Osteocyte (in vitro differentiated cells): ENCODE data around the gene ZNF593OS. TPM values are rescaled to one million over a fixed set of nuclear protein-coding genes. Genes with fewer than 3 reads are reported as not detected.
A peak's percentile ranks its signal among the peaks of the same experiment; 100 is the strongest.

Experiments used
- DNase-seq: peaks from one replicate; pipeline ENCODE4 v3.0.0; 2021; ENCODE audit warnings: mixed read lengths; ENCODE audit not compliant: unreplicated experiment; ENCODE audit errors: extremely low spot score
- H3K27ac Mint-ChIP-seq: one replicate; pipeline ENCODE4 v1.8.0; 2021; ENCODE audit warnings: mild to moderate bottlenecking, mixed read lengths; ENCODE audit not compliant: unreplicated experiment
- H3K27me3 Mint-ChIP-seq: one replicate; pipeline ENCODE4 v1.8.0; 2021; ENCODE audit warnings: mixed read lengths; ENCODE audit not compliant: unreplicated experiment
- H3K36me3 Mint-ChIP-seq: one replicate; pipeline ENCODE4 v1.8.0; 2021; ENCODE audit warnings: mixed read lengths; ENCODE audit not compliant: unreplicated experiment
- H3K4me1 Mint-ChIP-seq: one replicate; pipeline ENCODE4 v1.8.0; 2021; ENCODE audit warnings: mixed read lengths; ENCODE audit not compliant: unreplicated experiment
- H3K4me3 Mint-ChIP-seq: one replicate; pipeline ENCODE4 v1.8.0; 2021; ENCODE audit warnings: mild to moderate bottlenecking, moderate library complexity, mixed read lengths; ENCODE audit not compliant: unreplicated experiment
- H3K9me3 Mint-ChIP-seq: one replicate; pipeline ENCODE4 v1.8.0; 2021; ENCODE audit warnings: mixed read lengths; ENCODE audit not compliant: unreplicated experiment
- total RNA-seq: library from RNA; stranded (reverse); gene quantifications from 2 replicates; pipeline ENCODE4 v1.2.1, GENCODE V29; 2021
- TF ChIP-seq, protein P1 (sequence below): fragments of 200-600 bp; sonication (generic); IDR thresholded peaks from 2 replicates; pipeline ENCODE4 v1.5.0; 2021; ENCODE audit warnings: antibody characterized with exemption, mild to moderate bottlenecking, moderate library complexity

Gene ZNF593OS
- total RNA-seq, 1 donor from 2014 or later: not detected

- Mint-ChIP-seq H3K36me3 (peaks cover 2% of the 10 kb centered on the region), H3K4me3 (no peak overlapping the region), H3K27ac (no peak overlapping the region), H3K9me3 (peaks cover 8% of the 10 kb centered on the region), H3K27me3 (peaks cover 13% of the 10 kb centered on the region), H3K4me1 (no peaks in the 10 kb centered on the region)
- DNase-seq: peak; percentile 60
- TF ChIP-seq, protein P1, sequence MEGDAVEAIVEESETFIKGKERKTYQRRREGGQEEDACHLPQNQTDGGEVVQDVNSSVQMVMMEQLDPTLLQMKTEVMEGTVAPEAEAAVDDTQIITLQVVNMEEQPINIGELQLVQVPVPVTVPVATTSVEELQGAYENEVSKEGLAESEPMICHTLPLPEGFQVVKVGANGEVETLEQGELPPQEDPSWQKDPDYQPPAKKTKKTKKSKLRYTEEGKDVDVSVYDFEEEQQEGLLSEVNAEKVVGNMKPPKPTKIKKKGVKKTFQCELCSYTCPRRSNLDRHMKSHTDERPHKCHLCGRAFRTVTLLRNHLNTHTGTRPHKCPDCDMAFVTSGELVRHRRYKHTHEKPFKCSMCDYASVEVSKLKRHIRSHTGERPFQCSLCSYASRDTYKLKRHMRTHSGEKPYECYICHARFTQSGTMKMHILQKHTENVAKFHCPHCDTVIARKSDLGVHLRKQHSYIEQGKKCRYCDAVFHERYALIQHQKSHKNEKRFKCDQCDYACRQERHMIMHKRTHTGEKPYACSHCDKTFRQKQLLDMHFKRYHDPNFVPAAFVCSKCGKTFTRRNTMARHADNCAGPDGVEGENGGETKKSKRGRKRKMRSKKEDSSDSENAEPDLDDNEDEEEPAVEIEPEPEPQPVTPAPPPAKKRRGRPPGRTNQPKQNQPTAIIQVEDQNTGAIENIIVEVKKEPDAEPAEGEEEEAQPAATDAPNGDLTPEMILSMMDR: no peak
Observed at GRCh38 chr1:26132834-26133167, 38.8 kb downstream of the ZNF593OS start.

DNA sequence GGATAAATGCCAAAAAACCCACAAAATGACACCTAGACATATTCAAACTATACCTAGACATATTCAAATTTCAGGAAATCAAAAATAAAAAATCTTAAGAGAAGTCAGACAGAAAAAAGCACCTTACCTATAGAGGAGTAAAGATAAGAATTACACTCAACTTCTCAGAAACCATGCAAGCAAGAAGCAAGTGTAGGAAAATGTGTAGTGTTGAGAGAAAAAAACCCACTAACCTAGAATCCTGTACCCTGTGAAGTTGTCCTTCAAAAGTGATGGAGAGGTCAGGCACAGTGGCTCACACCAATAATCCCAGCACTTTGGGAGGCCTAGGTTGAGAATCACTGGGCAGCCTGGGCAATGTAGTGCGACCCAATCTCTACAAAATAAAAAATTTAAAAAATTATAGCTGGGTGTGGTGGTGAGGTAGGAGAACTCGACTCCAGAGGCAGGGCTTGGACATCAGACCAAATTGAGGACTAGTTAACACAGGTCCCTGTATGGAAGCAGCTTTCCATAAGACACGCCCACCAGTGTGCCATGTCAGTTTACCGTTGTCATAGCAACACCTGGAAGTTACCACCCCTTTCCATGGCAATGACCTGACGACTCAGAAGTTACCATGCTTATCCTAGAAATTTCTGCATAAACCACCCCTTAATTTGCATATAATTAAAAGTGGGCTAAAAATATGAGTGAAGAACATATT, 39.4 kb downstream of the ZNF593OS start:
- DNase-seq: peak; percentile 49
- H3K27ac Mint-ChIP-seq: no peak overlapping the region
- peaks cover 8% of the 10 kb centered on the region for H3K9me3 Mint-ChIP-seq
- H3K4me3 Mint-ChIP-seq: no peak overlapping the region
- TF ChIP-seq, protein P1: no peak
- peaks cover 2% of the 10 kb centered on the region for H3K36me3 Mint-ChIP-seq
- peaks cover 13% of the 10 kb centered on the region for H3K27me3 Mint-ChIP-seq
- no peaks in the 10 kb centered on the region for H3K4me1 Mint-ChIP-seq

- no peak overlapping the region for H3K4me3 Mint-ChIP-seq
- H3K27ac Mint-ChIP-seq: no peak overlapping the region
- no peaks in the 10 kb centered on the region for H3K4me1 Mint-ChIP-seq
- DNase-seq: peak; percentile 38
- H3K36me3 Mint-ChIP-seq: peaks cover 2% of the 10 kb centered on the region
- peaks cover 8% of the 10 kb centered on the region for H3K9me3 Mint-ChIP-seq
- TF ChIP-seq, protein P1: no peak
- peaks cover 13% of the 10 kb centered on the region for H3K27me3 Mint-ChIP-seq
Observed at GRCh38 chr1:26130695-26131094, 40.9 kb downstream of the ZNF593OS start.

- DNase-seq: peak; percentile 6
- Mint-ChIP-seq H3K4me1 (no peaks in the 10 kb centered on the region), H3K27me3 (peaks cover 13% of the 10 kb centered on the region), H3K27ac (no peak overlapping the region), H3K36me3 (peaks cover 5% of the 10 kb centered on the region), H3K4me3 (no peak overlapping the region), H3K9me3 (no peaks in the 10 kb centered on the region)
- TF ChIP-seq, protein P1: no peak
Observed at GRCh38 chr1:26129778-26130177, 41.9 kb downstream of the ZNF593OS start.

DNA sequence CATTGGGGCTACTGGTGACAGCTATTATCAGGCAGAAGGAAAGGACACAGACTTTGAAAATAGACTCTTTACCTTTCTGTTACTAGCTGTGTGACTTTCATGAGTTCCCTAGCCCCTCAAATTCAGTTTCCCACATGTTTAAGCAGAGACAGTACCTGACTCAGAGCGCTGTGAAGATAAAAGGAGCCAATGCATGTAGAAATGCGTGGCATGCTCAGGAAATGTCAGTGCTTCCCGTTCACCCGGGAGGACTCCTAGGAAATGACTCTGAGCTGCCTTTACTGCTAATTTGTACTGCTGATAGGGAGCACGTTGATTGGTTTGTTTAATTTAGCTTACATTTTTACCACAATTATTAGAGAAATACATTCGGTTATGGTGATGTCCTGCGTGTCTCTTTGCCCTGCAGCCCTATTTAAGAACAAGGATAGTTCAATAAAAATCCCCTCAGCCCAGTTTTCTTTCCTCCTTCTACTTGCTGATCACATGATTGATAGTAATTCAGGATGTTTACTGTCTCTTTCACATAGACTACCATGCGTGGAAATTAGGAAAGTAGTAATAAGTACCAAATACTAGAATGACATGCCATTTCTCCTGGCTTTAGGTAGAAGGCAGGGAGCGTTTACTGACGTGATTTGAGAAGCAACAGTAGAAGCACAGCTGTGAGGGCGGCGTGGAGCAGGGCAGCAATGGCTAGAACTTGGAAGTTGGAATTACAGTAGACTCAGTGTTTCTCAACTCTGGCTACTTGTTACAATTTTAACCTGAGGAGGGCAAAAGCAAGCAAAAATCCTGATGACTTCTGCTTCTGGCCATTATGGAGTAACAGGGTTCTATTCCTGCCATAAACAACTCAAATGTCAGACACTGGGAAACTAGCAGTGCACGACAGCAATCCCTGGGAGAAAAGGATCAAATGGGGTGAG, 44.1 kb downstream of the ZNF593OS start:
- TF ChIP-seq, protein P1: no peak

More for the DNA sequence above, 44.1 kb downstream of the ZNF593OS start:
- DNase-seq: peak; percentile 44
- Mint-ChIP-seq H3K9me3 (no peaks in the 10 kb centered on the region), H3K27me3 (peaks cover 13% of the 10 kb centered on the region), H3K4me3 (no peak overlapping the region), H3K27ac (no peak overlapping the region), H3K36me3 (peaks cover 8% of the 10 kb centered on the region), H3K4me1 (no peaks in the 10 kb centered on the region)
